ENCODE results near the gene PTCHD1. TPM values are rescaled to one million over a fixed set of nuclear protein-coding genes. Genes with fewer than 3 reads are reported as not detected.

Gene PTCHD1
- total and polyA plus RNA-seq, 2 of the 4 experiments (the other 2 are of a cell fraction) = not detected

DNA sequence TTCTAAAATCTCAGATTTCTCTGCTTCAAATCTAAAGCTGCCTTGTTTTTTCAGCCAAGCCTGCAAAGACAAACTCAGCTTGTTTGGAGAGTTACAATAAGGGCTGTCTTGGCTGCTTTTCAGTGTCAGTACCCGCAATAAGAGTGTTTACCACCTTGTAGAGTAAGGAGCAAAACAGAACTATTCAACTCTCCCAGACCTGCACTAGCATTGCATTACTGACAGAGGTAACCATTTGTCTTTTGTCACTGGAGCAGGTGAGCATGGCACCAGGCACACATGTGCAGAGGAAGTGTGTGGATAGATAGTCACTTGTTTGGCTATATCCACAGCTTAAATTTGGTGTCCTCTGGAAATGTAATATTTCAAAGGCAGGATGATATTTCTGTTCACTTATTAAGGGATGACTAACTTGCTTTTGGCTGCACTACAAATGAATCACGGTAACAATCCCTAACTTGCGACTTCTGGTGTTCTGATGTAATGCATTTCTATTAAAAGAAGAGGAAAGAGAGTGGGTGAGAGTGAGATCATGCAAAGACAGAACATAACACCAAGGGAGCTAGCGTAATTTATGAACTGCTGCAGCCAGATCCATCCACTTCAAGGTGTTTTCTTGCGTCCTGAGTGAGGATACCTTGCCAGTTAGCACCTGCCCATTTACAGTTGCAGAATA lies 38.6 kb downstream of the PTCHD1 start:
- Histone ChIP-seq H3K4me2 (ENCODE audit: low read depth, low read length) (no peak overlapping the region), H3K36me3 (ENCODE audit: control insufficient read depth, insufficient read depth, low read length) (no peaks in the 10 kb centered on the region), H2AK5ac (ENCODE audit: low read depth, low read length) (no peak overlapping the region), H3K23ac (ENCODE audit: low read depth, low read length) (no peak overlapping the region), H3K4ac (ENCODE audit: low read depth, low read length) (no peak overlapping the region), H2BK5ac (ENCODE audit: low read depth, low read length, poor library complexity, severe bottlenecking) (no peak overlapping the region), H3K27me3 (ENCODE audit: control insufficient read depth, insufficient read depth, low read length) (no peaks in the 10 kb centered on the region), H3K14ac (replicated peaks; ENCODE audit: low read depth, low read length) (no peak overlapping the region), H3K4me3 (ENCODE audit: insufficient read depth, low read depth, low read length) (no peak overlapping the region), H3K56ac (ENCODE audit: extremely low read depth, insufficient read depth, low read length) (no peak overlapping the region), H2BK20ac (ENCODE audit: low read depth, low read length) (no peak overlapping the region), H3K27ac (ENCODE audit: insufficient read depth, low read length) (no peak overlapping the region), H3K9ac (ENCODE audit: low read depth, low read length) (no peak overlapping the region), H2BK120ac (ENCODE audit: low read depth, low read length) (no peak overlapping the region), H3K79me1 (ENCODE audit: low read depth in 1 of 2, low read length in 2 of 2) (no peaks in the 10 kb centered on the region), H2AK9ac (replicated peaks; ENCODE audit: low read depth, low read length, poor library complexity) (no peak overlapping the region), H4K20me1 (ENCODE audit: insufficient read depth, low read length) (no peaks in the 10 kb centered on the region), H2AFZ (replicated peaks; ENCODE audit: low read length, poor library complexity) (no peak overlapping the region), H4K8ac (ENCODE audit: low read depth in 2 of 2, low read length in 2 of 2) (no peak overlapping the region), H4K5ac (ENCODE audit: low read depth, low read length) (no peak overlapping the region), H4K91ac (ENCODE audit: insufficient read depth, low read depth, low read length) (no peak overlapping the region), H3K9me1 (ENCODE audit: insufficient read depth, low read length) (no peaks in the 10 kb centered on the region), H3K18ac (ENCODE audit: low read depth, low read length) (no peak overlapping the region), H3K9me3 (ENCODE audit: control insufficient read depth, insufficient read depth, low read length) (no peaks in the 10 kb centered on the region), H2BK15ac (ENCODE audit: low read depth, low read length) (no peak overlapping the region), H3K4me1 (ENCODE audit: control insufficient read depth, insufficient read depth, low read length) (no peaks in the 10 kb centered on the region)
- peak; percentile 68 for DNase-seq
- dilution Hi-C loops (cut with HindIII; ENCODE audit: low sequenced_read_pairs, unreplicated experiment) (no loop called here), intact Hi-C loops (cut with micrococcal nuclease) (no loop called here), in situ Hi-C loops (cut with MboI; ENCODE audit: low sequenced_read_pairs) (no loop called here)
- no peak; the same call in 1 of the 2 replicates for ATAC-seq (ENCODE audit: low read depth)
- no peak for TF ChIP-seq MAFK (IDR thresholded peaks at IDR 0.05; ENCODE audit: low read depth, low read length)
- TF ChIP-seq, protein P1, sequence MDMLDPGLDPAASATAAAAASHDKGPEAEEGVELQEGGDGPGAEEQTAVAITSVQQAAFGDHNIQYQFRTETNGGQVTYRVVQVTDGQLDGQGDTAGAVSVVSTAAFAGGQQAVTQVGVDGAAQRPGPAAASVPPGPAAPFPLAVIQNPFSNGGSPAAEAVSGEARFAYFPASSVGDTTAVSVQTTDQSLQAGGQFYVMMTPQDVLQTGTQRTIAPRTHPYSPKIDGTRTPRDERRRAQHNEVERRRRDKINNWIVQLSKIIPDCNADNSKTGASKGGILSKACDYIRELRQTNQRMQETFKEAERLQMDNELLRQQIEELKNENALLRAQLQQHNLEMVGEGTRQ (IDR thresholded peaks at IDR 0.05; ENCODE audit: low read depth, low read length) = no peak
- no peak for TF ChIP-seq MXI1 (IDR thresholded peaks at IDR 0.05; ENCODE audit: borderline replicate concordance, low read depth, low read length)
- no peak for TF ChIP-seq POLR2A (IDR thresholded peaks at IDR 0.05; ENCODE audit: low read depth, low read length)
- no peak for TF ChIP-seq SMC3 (IDR thresholded peaks at IDR 0.05; ENCODE audit: low read depth, low read length)
- TF ChIP-seq, protein P2, sequence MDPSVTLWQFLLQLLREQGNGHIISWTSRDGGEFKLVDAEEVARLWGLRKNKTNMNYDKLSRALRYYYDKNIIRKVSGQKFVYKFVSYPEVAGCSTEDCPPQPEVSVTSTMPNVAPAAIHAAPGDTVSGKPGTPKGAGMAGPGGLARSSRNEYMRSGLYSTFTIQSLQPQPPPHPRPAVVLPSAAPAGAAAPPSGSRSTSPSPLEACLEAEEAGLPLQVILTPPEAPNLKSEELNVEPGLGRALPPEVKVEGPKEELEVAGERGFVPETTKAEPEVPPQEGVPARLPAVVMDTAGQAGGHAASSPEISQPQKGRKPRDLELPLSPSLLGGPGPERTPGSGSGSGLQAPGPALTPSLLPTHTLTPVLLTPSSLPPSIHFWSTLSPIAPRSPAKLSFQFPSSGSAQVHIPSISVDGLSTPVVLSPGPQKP (IDR thresholded peaks at IDR 0.05; ENCODE audit: borderline replicate concordance, low read depth, low read length) = no peak
- TF ChIP-seq, protein P3, sequence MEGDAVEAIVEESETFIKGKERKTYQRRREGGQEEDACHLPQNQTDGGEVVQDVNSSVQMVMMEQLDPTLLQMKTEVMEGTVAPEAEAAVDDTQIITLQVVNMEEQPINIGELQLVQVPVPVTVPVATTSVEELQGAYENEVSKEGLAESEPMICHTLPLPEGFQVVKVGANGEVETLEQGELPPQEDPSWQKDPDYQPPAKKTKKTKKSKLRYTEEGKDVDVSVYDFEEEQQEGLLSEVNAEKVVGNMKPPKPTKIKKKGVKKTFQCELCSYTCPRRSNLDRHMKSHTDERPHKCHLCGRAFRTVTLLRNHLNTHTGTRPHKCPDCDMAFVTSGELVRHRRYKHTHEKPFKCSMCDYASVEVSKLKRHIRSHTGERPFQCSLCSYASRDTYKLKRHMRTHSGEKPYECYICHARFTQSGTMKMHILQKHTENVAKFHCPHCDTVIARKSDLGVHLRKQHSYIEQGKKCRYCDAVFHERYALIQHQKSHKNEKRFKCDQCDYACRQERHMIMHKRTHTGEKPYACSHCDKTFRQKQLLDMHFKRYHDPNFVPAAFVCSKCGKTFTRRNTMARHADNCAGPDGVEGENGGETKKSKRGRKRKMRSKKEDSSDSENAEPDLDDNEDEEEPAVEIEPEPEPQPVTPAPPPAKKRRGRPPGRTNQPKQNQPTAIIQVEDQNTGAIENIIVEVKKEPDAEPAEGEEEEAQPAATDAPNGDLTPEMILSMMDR (conservative IDR thresholded peaks at IDR 0.05; ENCODE audit: low read depth, low read length) = no peak
- TF ChIP-seq NFE2L2 (IDR thresholded peaks at IDR 0.05; ENCODE audit: low read depth, low read length) = no peak
- no peak for TF ChIP-seq RCOR1 (IDR thresholded peaks at IDR 0.05; ENCODE audit: insufficient replicate concordance, low read length)
- no peak for TF ChIP-seq CHD1 (IDR thresholded peaks at IDR 0.05; ENCODE audit: low read depth, low read length)
- TF ChIP-seq FOS (IDR thresholded peaks at IDR 0.05; ENCODE audit: low read depth, low read length) = no peak
- no peak for TF ChIP-seq RAD21 (IDR thresholded peaks at IDR 0.05; ENCODE audit: low read length)
- no peak for TF ChIP-seq RFX5 (IDR thresholded peaks at IDR 0.05; ENCODE audit: low read depth, low read length)
- TF ChIP-seq MAZ (IDR thresholded peaks at IDR 0.05; ENCODE audit: borderline replicate concordance, low read depth, low read length) = no peak
- TF ChIP-seq BHLHE40 (IDR thresholded peaks at IDR 0.05; ENCODE audit: low read depth, low read length) = no peak
- no peak for TF ChIP-seq CEBPB (IDR thresholded peaks at IDR 0.05; ENCODE audit: low read depth, low read length)
- BruUV-seq (replicated peaks) = no TSS peak
- CTCF ChIA-PET = no interaction called here
- 40% methylated on average over 1 of the region's 5 CpGs; no CpG with 5 or more reads in 1 of the 2 experiments for WGBS, 2 experiments (ENCODE audit: extremely low coverage in 2 of 2, insufficient read length in 1 of 2)
- POLR2A ChIA-PET (ENCODE audit: unreplicated experiment) = no interaction called here
